HCT116 (cell line): Measurements from ENCODE around the gene SLC39A5. TPM values are rescaled to one million over a fixed set of nuclear protein-coding genes. Genes with fewer than 3 reads are reported as not detected.
A peak's percentile ranks its signal among the peaks of the same experiment; 100 is the strongest.

Source experiments
- ATAC-seq: fragments of 200-7000 bp; cut with Tn5 transposase; 2 replicates; pipeline ENCODE4 v1.9.1; 2020; ENCODE audit warnings: mild to moderate bottlenecking, moderate library complexity
- BruUV-seq: library from RNA; stranded (reverse); fragments of 400-500 nt; replicated peaks from 2 replicates; lab custom pipeline; 2021; lab: Mats Ljungman, UMichigan
- CTCF ChIA-PET: fragments of 300-600 bp; sonication (Branson Sonifier 250); formaldehyde crosslinking; loops from one replicate; lab custom pipeline; 2021; ENCODE audit warnings: antibody characterized with exemption; lab: Charles Lee
- POLR2A ChIA-PET: fragments of 300-600, 350-600 bp; sonication (Branson Sonifier 250); formaldehyde crosslinking; loops from one replicate; lab custom pipeline; 2021; ENCODE audit warnings: antibody characterized with exemption; lab: Charles Lee
- RAD21 ChIA-PET, 2 experiments: fragments of 300-600 bp; sonication (Branson Sonifier 250); formaldehyde crosslinking; loops; one replicate each; lab custom pipeline; 2023; ENCODE audit warnings: low total read pairs in 2 of 2; ENCODE audit not compliant: uncharacterized antibody in 2 of 2, unreplicated experiment in 2 of 2, low non-redundant PET in 1 of 2; lab: Charles Lee
- DNase-seq: peaks from one replicate; pipeline ENCODE4 v3.0.0-alpha.2; 2010; ENCODE audit warnings: low read depth, low spot score
- H2AFZ ChIP-seq: fragments of 200-600 bp; shearing (Covaris generic), sonication (generic); 2 replicates; pipeline ENCODE4 v1.6.1; 2017; ENCODE audit warnings: low read depth, mixed run types, mixed read lengths, antibody characterized with exemption, low read length; ENCODE audit not compliant: poor library complexity, severe bottlenecking
- H3K27ac ChIP-seq: 2 replicates; pipeline ENCODE4 v1.5.1; 2012; ENCODE audit warnings: low read depth, low read length
- H3K27me3 ChIP-seq: fragments of 200-600 bp; sonication (generic); 2 replicates; pipeline ENCODE4 v1.6.1; 2016; ENCODE audit warnings: mixed run types, low read length, mixed read lengths; ENCODE audit not compliant: insufficient read depth
- H3K36me3 ChIP-seq, 2 experiments: fragments of 200-500 bp in 1 of 2; fragments of 200-600 bp in 1 of 2; sonication (Bioruptor generic) in 1 of 2; sonication (generic) in 1 of 2; 2 replicates each; pipeline versions ENCODE4 v1.5.1 to v1.6.1; 2014 to 2016; ENCODE audit warnings: low read length in 2 of 2, inconsistent platforms in 1 of 2, mixed read lengths in 1 of 2, mixed run types in 1 of 2; ENCODE audit not compliant: insufficient read depth in 2 of 2, control insufficient read depth in 1 of 2
- H3K4me1 ChIP-seq, 2 experiments: fragments of 200-600 bp in 1 of 2; sonication (generic) in 1 of 2; 2 replicates each; pipeline versions ENCODE4 v1.5.1 to v1.6.1; 2012 to 2017; ENCODE audit warnings: low read length in 2 of 2, inconsistent platforms in 1 of 2, mild to moderate bottlenecking in 1 of 2, mixed read lengths in 1 of 2, mixed run types in 1 of 2, moderate library complexity in 1 of 2; ENCODE audit not compliant: insufficient read depth in 2 of 2, control insufficient read depth in 1 of 2
- H3K4me2 ChIP-seq: fragments of 200-600 bp; sonication (generic); 2 replicates; pipeline ENCODE4 v1.6.1; 2017; ENCODE audit warnings: mixed run types, low read length, mixed read lengths
- H3K4me3 ChIP-seq, 2 experiments: fragments of 200-600 bp in 1 of 2; sonication (generic) in 1 of 2; replicated peaks in 1 of 2; 2 replicates each; pipeline ENCODE4 v1.5.1; 2011 to 2016; ENCODE audit warnings: low read length in 2 of 2, control low read depth in 1 of 2, low read depth in 1 of 2, mild to moderate bottlenecking in 1 of 2, mixed read lengths in 1 of 2, mixed run types in 1 of 2
- H3K79me2 ChIP-seq: fragments of 200-600 bp; sonication (generic); 2 replicates; pipeline ENCODE4 v1.6.1; 2017; ENCODE audit warnings: mild to moderate bottlenecking, mixed run types, low read length, moderate library complexity, mixed read lengths; ENCODE audit not compliant: insufficient read depth
- H3K9ac ChIP-seq: fragments of 200-600 bp; sonication (generic); 2 replicates; pipeline ENCODE4 v1.6.1; 2016; ENCODE audit warnings: low read length, mixed read lengths
- H3K9me2 ChIP-seq: fragments of 200-600 bp; sonication (generic), shearing (Covaris generic); 2 replicates; pipeline ENCODE4 v1.6.1; 2017; ENCODE audit warnings: mixed run types, mild to moderate bottlenecking, moderate library complexity; ENCODE audit not compliant: insufficient read depth
- H3K9me3 ChIP-seq, 2 experiments: fragments of 200-500 bp in 1 of 2; fragments of 200-600 bp in 1 of 2; sonication (Bioruptor generic) in 1 of 2; sonication (generic) in 1 of 2; 2 replicates each; pipeline ENCODE4 v1.6.1; 2014 to 2017; ENCODE audit warnings: low read length in 2 of 2, mixed read lengths in 2 of 2, inconsistent platforms in 1 of 2, low read depth in 1 of 2, mild to moderate bottlenecking in 1 of 2, mixed run types in 1 of 2, moderate library complexity in 1 of 2; ENCODE audit not compliant: control insufficient read depth in 1 of 2, insufficient read depth in 1 of 2
- H4K20me1 ChIP-seq: fragments of 200-600 bp; sonication (generic), shearing (Covaris generic); 2 replicates; pipeline ENCODE4 v1.6.1; 2017; ENCODE audit warnings: mixed run types, mild to moderate bottlenecking, moderate library complexity; ENCODE audit not compliant: insufficient read depth
- CTCF ChIP-seq, 3 experiments: fragments of 200-600 bp in 1 of 3; sonication (generic) in 1 of 3; IDR thresholded peaks in 2 of 3; conservative IDR thresholded peaks in 1 of 3; 2 replicates each; pipeline ENCODE4 v1.5.1; 2012 to 2017; ENCODE audit warnings: low read depth in 2 of 3, low read length in 2 of 3, antibody characterized with exemption in 1 of 3, borderline replicate concordance in 1 of 3, control low read depth in 1 of 3, mild to moderate bottlenecking in 1 of 3, mixed read lengths in 1 of 3, mixed run types in 1 of 3, moderate library complexity in 1 of 3; ENCODE audit not compliant: insufficient read depth in 1 of 3
- MAX ChIP-seq: IDR thresholded peaks from 2 replicates; pipeline ENCODE4 v1.6.1; 2012
- POLR2AphosphoS5 ChIP-seq: IDR thresholded peaks from 2 replicates; pipeline ENCODE4 v1.6.1; 2011; ENCODE audit warnings: mild to moderate bottlenecking, low read depth, low read length, moderate library complexity
- SIN3A ChIP-seq: IDR thresholded peaks from 2 replicates; pipeline ENCODE4 v1.6.1; 2012; ENCODE audit warnings: low read depth
- ZFX ChIP-seq: fragments of 450-650 bp; IDR thresholded peaks from 2 replicates; pipeline ENCODE4 v1.6.1; 2017
- intact Hi-C: fragments of 100-400 bp; cut with micrococcal nuclease; formaldehyde crosslinking; loops from 2 replicates; pipeline ENCODE4 v1.10.0; 2022
- total RNA-seq: library from RNA; stranded (reverse); gene quantifications from one replicate; pipeline ENCODE4 v1.2.1, GENCODE V29; 2021; ENCODE audit not compliant: unreplicated experiment

Gene SLC39A5
- total RNA-seq, 1 experiment from 2014 or later, result 0.66 TPM

GRCh38 chr12:56258068-56258819, 28.4 kb downstream of the SLC39A5 start, which contains the start of gene ANKRD52:
ANKRD52 (minus strand) TSS chr12:56258384; CDS start chr12:56258269, 115 bp downstream.
- Histone ChIP-seq H3K4me1 (peaks cover 26 to 52% of the 10 kb centered on the region in 2 experiments), H3K9ac (peak within 1 kb of the TSS; percentile 89), H3K79me2 (peaks cover 30% of the 10 kb centered on the region), H3K4me2 (peak within 1 kb of the TSS; percentile 97), H3K4me3 (peak within 1 kb of the TSS; percentile 71 to 89), H4K20me1 (no peaks in the 10 kb centered on the region)
- CTCF ChIA-PET, result interaction anchor here (1.7 kb wide), 2 partner anchors 9 to 68 kb away, joined by 8 to 11 read pairs; partner anchors contain the start of genes COQ10A and SMARCC2
- peak; percentile 79 for ATAC-seq
- TF ChIP-seq MAX, result no peak; the same call in 1 of the 2 replicates
- peak; percentile 5 to 52 (median 44); a peak in 3 of 6 replicates for TF ChIP-seq CTCF (IDR thresholded peaks at IDR 0.05 in 2 of 3, conservative IDR thresholded peaks at IDR 0.05 in 1 of 3; ENCODE audit: borderline replicate concordance in 1 of 3, insufficient read depth in 1 of 3, low read depth in 2 of 3, low read length in 2 of 3)
- TF ChIP-seq SIN3A, result 0 out of 2 replicates have a peak, but pooled peaks have one; percentile 35
- peak; percentile 100 for TF ChIP-seq ZFX
- TF ChIP-seq POLR2AphosphoS5, result peak; percentile 70; the same call in 1 of the 2 replicates
- TF ChIP-seq, all 23 proteins: peak for 4
- intact Hi-C loops, result loop anchor here (5.0 kb wide), 1 partner anchor 36 kb away; the partner anchor contains the start of genes NABP2 and RNF41
- peaks cover 19 to 36% of the 10 kb centered on the region in 2 experiments; a peak in 3 of 4 replicates for H3K36me3 ChIP-seq
- no peak for DNase-seq
- ChIA-PET RAD21 (interaction anchor here in 1 of 2 experiments (0.6 kb wide), 1 partner anchor 100 kb away, joined by 3 read pairs; no protein-coding TSS in a partner anchor), POLR2A (interaction anchor here (0.6 to 0.8 kb wide), 2 partner anchors 9 to 36 kb away, joined by 3 to 4 read pairs; partner anchors contain the start of genes COQ10A and RNF41)
- peak within 1 kb of the TSS; percentile 82 for H3K27ac ChIP-seq
- no peaks in the 10 kb centered on the region for H3K27me3 ChIP-seq
- H3K9me2 ChIP-seq, result no peaks in the 10 kb centered on the region
- no peaks in the 10 kb centered on the region for H3K9me3 ChIP-seq
- H2AFZ ChIP-seq, result peak within 1 kb of the TSS; percentile 81
- no TSS peak for BruUV-seq
